Measurements from ENCODE around the gene ADAMTS4.

Gene ADAMTS4

GRCh38 chr1:161220002-161220401 is 21.1 kb upstream of the ADAMTS4 start:
- DNase-seq (ENCODE audit: low read depth, low spot score), result no peak
- TF ChIP-seq CTCF (IDR thresholded peaks at IDR 0.05; ENCODE audit: low read depth, low read length), result no peak
- in situ Hi-C loops (cut with HindIII; ENCODE audit: low sequenced_read_pairs), result loop anchor here (25.0 kb wide), 1 partner anchor 142 kb away; the partner anchor contains the start of gene CFAP126

GRCh38 chr1:161219078-161219892 is 20.4 kb upstream of the ADAMTS4 start:
- in situ Hi-C loops (cut with HindIII; ENCODE audit: low sequenced_read_pairs), result loop anchor here (25.0 kb wide), 1 partner anchor 143 kb away; the partner anchor contains the start of gene CFAP126
- no peak for TF ChIP-seq CTCF (IDR thresholded peaks at IDR 0.05; ENCODE audit: low read depth, low read length)
- DNase-seq (ENCODE audit: low read depth, low spot score), result no peak
- no peak overlapping the region for H3K4me3 ChIP-seq (ENCODE audit: low read depth, low read length)

More at GRCh38 chr1:161220002-161220401, 21.1 kb upstream of the ADAMTS4 start:
- no peak overlapping the region for H3K4me3 ChIP-seq (ENCODE audit: low read depth, low read length)

- no peak for TF ChIP-seq CTCF (IDR thresholded peaks at IDR 0.05; ENCODE audit: low read depth, low read length)
- no peak for DNase-seq (ENCODE audit: low read depth, low spot score)
- no peak overlapping the region for H3K4me3 ChIP-seq (ENCODE audit: low read depth, low read length)
- in situ Hi-C loops (cut with HindIII; ENCODE audit: low sequenced_read_pairs), result loop anchor here (25.0 kb wide), 1 partner anchor 144 kb away; the partner anchor contains the start of gene CFAP126
Observed at GRCh38 chr1:161218301-161219077, 19.6 kb upstream of the ADAMTS4 start.

GRCh38 chr1:161217831-161218230 is 19.0 kb upstream of the ADAMTS4 start:
- DNase-seq (ENCODE audit: low read depth, low spot score), result no peak
- H3K4me3 ChIP-seq (ENCODE audit: low read depth, low read length), result no peak overlapping the region
- no peak for TF ChIP-seq CTCF (IDR thresholded peaks at IDR 0.05; ENCODE audit: low read depth, low read length)
- in situ Hi-C loops (cut with HindIII; ENCODE audit: low sequenced_read_pairs), result loop anchor here (25.0 kb wide), 1 partner anchor 144 kb away; the partner anchor contains the start of gene CFAP126

GRCh38 chr1:161216945-161217712 is 18.3 kb upstream of the ADAMTS4 start:
- no peak overlapping the region for H3K4me3 ChIP-seq (ENCODE audit: low read depth, low read length)
- no peak for TF ChIP-seq CTCF (IDR thresholded peaks at IDR 0.05; ENCODE audit: low read depth, low read length)
- in situ Hi-C loops (cut with HindIII; ENCODE audit: low sequenced_read_pairs), result loop anchor here (25.0 kb wide), 1 partner anchor 145 kb away; the partner anchor contains the start of gene CFAP126
- peak; percentile 60 for DNase-seq (ENCODE audit: low read depth, low spot score)

- TF ChIP-seq CTCF (IDR thresholded peaks at IDR 0.05; ENCODE audit: low read depth, low read length), result no peak
- in situ Hi-C loops (cut with HindIII; ENCODE audit: low sequenced_read_pairs), result loop anchor here (25.0 kb wide), 1 partner anchor 147 kb away; the partner anchor contains the start of gene CFAP126
- H3K4me3 ChIP-seq (ENCODE audit: low read depth, low read length), result no peak within 1 kb of the TSS
- no peak for DNase-seq (ENCODE audit: low read depth, low spot score)
Observed at GRCh38 chr1:161215076-161215475, 16.2 kb upstream of the ADAMTS4 start, which contains the start of gene FCER1G. TSS of gene FCER1G (plus strand) at chr1:161215295. CDS start at chr1:161215322, 27 bp downstream.
